OCI-LY3 (cell line): ENCODE data around the gene RAD17.

ENCODE experiments used
- CTCF ChIP-seq: fragments of 200-600, 300-600 bp; sonication (generic); IDR thresholded peaks from 2 replicates; pipeline ENCODE4 v1.5.1; 2014; ENCODE audit warnings: antibody characterized with exemption, low read length, low read depth
- EZH2phosphoT487 ChIP-seq: fragments of 200-600 bp; shearing (Covaris generic); IDR thresholded peaks from 2 replicates; pipeline ENCODE4 v1.6.1; 2018; ENCODE audit warnings: antibody characterized with exemption, mixed run types, low read depth

- TF ChIP-seq CTCF (no peak), EZH2phosphoT487 (no peak)
Measured at GRCh38 chr5:69432412-69433206, 63.0 kb downstream of the RAD17 start.
